Tibial nerve (tissue), 4 donors: ENCODE data around the gene PTPRT. TPM values are rescaled to one million over a fixed set of nuclear protein-coding genes. Genes with fewer than 3 reads are reported as not detected.

Experiments used
- DNase-seq, 2 donors: peaks; one replicate each; pipeline ENCODE4 v3.0.0-alpha.2; 2019; ENCODE audit warnings: low spot score in 2 of 2
- H3K27ac ChIP-seq, 4 donors: fragments of 200-600 bp; sonication (generic) in 3 of 4; one replicate each; pipeline ENCODE4 v1.5.1; 2017 to 2019; ENCODE audit warnings: mild to moderate bottlenecking in 1 of 4
- H3K27me3 ChIP-seq, 2 donors: fragments of 200-600 bp; sonication (generic) in 1 of 2; one replicate each; pipeline versions ENCODE4 v1.5.1 to v1.6.0; 2017 to 2019
- H3K36me3 ChIP-seq, 3 donors: fragments of 200-600 bp; sonication (generic); one replicate each; pipeline ENCODE4 v1.5.1; 2018 to 2019
- H3K4me1 ChIP-seq, 4 donors: fragments of 200-600 bp; sonication (generic) in 3 of 4; one replicate each; pipeline ENCODE4 v1.5.1; 2017 to 2019
- H3K4me3 ChIP-seq, 4 donors: fragments of 200-600 bp; sonication (generic) in 3 of 4; one replicate each; pipeline ENCODE4 v1.5.1; 2017 to 2019; ENCODE audit warnings: mild to moderate bottlenecking in 1 of 4, moderate library complexity in 1 of 4
- H3K9me3 ChIP-seq, 4 donors: fragments of 200-600 bp; sonication (generic) in 3 of 4; one replicate each; pipeline ENCODE4 v1.5.1; 2017 to 2019
- EP300 ChIP-seq, 2 donors: sonication (generic); formaldehyde crosslinking; IDR thresholded peaks; one replicate each; pipeline ENCODE4 v1.6.1; 2017; ENCODE audit warnings: antibody characterized with exemption in 2 of 2, mild to moderate bottlenecking in 1 of 2
- POLR2A ChIP-seq, 2 donors: fragments of 450-650 bp; IDR thresholded peaks; one replicate each; pipeline ENCODE4 v1.6.1; 2017; ENCODE audit warnings: antibody characterized with exemption in 2 of 2, mild to moderate bottlenecking in 2 of 2, moderate library complexity in 2 of 2
- WGBS, 2 donors: methylation state at CpG; one replicate each; pipeline ENCODE4 v1.1.5; 2018; 5-methylcytosine and 5-hydroxymethylcytosine counted together
- total RNA-seq, 4 donors: library from RNA; depleted of rRNA; stranded (reverse); fragments of >200 nt; gene quantifications; one replicate each; pipeline ENCODE4 v1.1.0, GENCODE V29; 2016
- TF ChIP-seq, protein P1 (sequence below), 5 experiments: fragments of 200-600 bp in 3 of 5; fragments of 450-650 bp in 2 of 5; sonication (generic) in 3 of 5; IDR thresholded peaks; one replicate each; pipeline ENCODE4 v1.5.1; 2016 to 2019; ENCODE audit warnings: antibody characterized with exemption in 5 of 5, mild to moderate bottlenecking in 3 of 5, moderate library complexity in 2 of 5

PTPRT gene
- total RNA-seq, 4 donors from 2014 or later: under 0.01 TPM; not detected in 3

DNA sequence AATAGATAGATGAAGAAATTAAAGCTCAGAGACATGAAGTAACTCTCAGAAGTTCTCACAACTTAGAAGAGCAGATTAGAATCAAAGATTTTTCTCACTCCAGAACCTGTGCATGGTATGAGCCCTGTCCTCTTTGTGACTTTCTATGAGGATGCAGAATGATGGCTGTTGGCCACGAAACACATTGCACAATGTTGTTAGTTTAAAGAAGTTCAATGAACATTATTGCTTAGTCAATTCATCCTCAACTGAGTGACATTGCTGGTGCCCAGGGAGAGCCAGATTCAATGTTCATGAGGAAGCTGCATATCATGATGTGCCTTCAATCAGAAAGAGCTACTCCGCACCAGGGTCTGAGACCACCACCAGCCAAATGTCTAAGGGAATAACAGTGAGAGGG lies 633.1 kb downstream of the PTPRT start:
- H3K27ac ChIP-seq: no peak overlapping the region
- no peak for DNase-seq
- 63 to 80% methylated on average over 2 of the region's 2 CpGs for WGBS, 2 donors
- no peaks in the 10 kb centered on the region for H3K4me1 ChIP-seq
- no peaks in the 10 kb centered on the region for H3K27me3 ChIP-seq
- H3K4me3 ChIP-seq: no peak overlapping the region
- H3K36me3 ChIP-seq: no peaks in the 10 kb centered on the region
- no peak for TF ChIP-seq POLR2A (IDR thresholded peaks at IDR 0.05)
- no peak for TF ChIP-seq EP300 (IDR thresholded peaks at IDR 0.05)
- TF ChIP-seq, protein P1, sequence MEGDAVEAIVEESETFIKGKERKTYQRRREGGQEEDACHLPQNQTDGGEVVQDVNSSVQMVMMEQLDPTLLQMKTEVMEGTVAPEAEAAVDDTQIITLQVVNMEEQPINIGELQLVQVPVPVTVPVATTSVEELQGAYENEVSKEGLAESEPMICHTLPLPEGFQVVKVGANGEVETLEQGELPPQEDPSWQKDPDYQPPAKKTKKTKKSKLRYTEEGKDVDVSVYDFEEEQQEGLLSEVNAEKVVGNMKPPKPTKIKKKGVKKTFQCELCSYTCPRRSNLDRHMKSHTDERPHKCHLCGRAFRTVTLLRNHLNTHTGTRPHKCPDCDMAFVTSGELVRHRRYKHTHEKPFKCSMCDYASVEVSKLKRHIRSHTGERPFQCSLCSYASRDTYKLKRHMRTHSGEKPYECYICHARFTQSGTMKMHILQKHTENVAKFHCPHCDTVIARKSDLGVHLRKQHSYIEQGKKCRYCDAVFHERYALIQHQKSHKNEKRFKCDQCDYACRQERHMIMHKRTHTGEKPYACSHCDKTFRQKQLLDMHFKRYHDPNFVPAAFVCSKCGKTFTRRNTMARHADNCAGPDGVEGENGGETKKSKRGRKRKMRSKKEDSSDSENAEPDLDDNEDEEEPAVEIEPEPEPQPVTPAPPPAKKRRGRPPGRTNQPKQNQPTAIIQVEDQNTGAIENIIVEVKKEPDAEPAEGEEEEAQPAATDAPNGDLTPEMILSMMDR (IDR thresholded peaks at IDR 0.05): no peak
- H3K9me3 ChIP-seq: no peaks in the 10 kb centered on the region

DNA sequence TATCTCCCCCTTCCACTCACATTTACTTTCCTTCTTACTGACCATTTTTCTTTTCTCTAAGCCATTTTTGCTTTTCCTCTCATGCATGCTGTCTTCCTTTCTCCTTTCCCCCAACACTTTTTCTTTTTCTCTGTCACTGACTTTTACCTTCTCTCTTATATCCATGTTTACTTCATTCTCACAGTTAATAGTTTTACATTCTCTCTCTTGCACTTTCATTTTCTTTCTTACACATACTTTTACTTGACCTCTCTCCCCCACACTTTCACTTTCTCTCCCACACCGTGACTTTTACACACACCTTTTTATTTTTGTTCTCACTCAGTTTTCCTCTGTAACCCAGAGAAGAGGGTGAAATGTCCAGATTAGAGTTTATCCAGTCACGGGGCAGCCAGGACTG lies 636.3 kb downstream of the PTPRT start:
- no peak overlapping the region for H3K4me3 ChIP-seq
- WGBS, 2 donors: 51 to 67% methylated on average over 2 of the region's 2 CpGs
- H3K4me1 ChIP-seq: no peaks in the 10 kb centered on the region

DNA sequence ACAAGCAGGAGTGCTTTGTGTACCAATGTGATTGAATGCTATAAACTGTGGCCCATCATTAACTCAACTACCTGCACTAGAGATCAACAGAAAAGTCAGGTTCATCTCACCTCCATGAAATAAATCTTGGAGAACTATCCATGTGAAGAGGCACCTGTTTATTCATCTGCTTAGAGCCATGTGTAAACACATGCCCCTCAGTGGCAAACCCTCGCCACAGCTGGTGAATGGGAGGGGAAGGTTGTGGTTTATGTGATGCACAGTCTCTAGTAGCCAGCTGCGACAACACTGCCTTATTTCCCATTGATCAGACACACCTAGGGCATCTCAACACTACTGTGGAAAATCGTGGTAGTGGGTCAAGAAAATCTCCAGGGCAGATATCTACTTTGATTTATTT lies 640.2 kb downstream of the PTPRT start:
- H3K9me3 ChIP-seq: no peaks in the 10 kb centered on the region
- DNase-seq: no peak
- 54 to 66% methylated on average over 3 of the region's 3 CpGs for WGBS, 2 donors

More for the DNA sequence above, 636.3 kb downstream of the PTPRT start:
- Histone ChIP-seq H3K36me3 (no peaks in the 10 kb centered on the region), H3K9me3 (no peaks in the 10 kb centered on the region), H3K27ac (no peak overlapping the region), H3K27me3 (no peaks in the 10 kb centered on the region)
- no peak for DNase-seq
- TF ChIP-seq POLR2A (IDR thresholded peaks at IDR 0.05) (no peak), EP300 (IDR thresholded peaks at IDR 0.05) (no peak)
- TF ChIP-seq, protein P1 (IDR thresholded peaks at IDR 0.05): no peak

DNA sequence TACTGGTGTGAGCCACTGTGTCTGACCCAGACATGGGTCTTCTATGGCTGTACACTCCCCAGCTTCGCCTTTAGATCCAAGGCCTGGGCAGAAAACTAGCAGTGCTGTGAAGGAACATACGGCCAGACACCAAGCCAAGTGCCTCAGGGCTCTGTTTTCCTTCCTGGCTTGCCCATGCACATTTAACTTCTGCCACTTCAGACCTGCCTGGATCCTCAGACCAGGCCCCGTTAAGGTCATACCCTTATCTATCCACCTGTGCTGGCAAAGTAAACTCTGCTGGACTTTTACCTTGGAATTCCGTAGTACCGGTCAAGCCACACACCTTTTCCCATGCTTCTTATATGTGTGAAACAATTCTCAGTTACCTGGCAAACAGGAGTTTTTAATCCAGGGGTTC lies 644.8 kb downstream of the PTPRT start:
- Histone ChIP-seq H3K9me3 (no peaks in the 10 kb centered on the region), H3K4me3 (no peak overlapping the region), H3K4me1 (no peaks in the 10 kb centered on the region), H3K27ac (no peak overlapping the region), H3K36me3 (no peaks in the 10 kb centered on the region), H3K27me3 (no peaks in the 10 kb centered on the region)
- TF ChIP-seq POLR2A (IDR thresholded peaks at IDR 0.05) (no peak), EP300 (IDR thresholded peaks at IDR 0.05) (no peak)
- TF ChIP-seq, protein P1 (IDR thresholded peaks at IDR 0.05): no peak
- DNase-seq: no peak
- WGBS, 2 donors: 90 to 91% methylated on average over 5 of the region's 5 CpGs

More for the DNA sequence above, 640.2 kb downstream of the PTPRT start:
- no peaks in the 10 kb centered on the region for H3K4me1 ChIP-seq
- no peaks in the 10 kb centered on the region for H3K27me3 ChIP-seq
- H3K36me3 ChIP-seq: no peaks in the 10 kb centered on the region
- TF ChIP-seq, protein P1 (IDR thresholded peaks at IDR 0.05): no peak
- TF ChIP-seq EP300 (IDR thresholded peaks at IDR 0.05) (no peak), POLR2A (IDR thresholded peaks at IDR 0.05) (no peak)
- no peak overlapping the region for H3K27ac ChIP-seq
- H3K4me3 ChIP-seq: no peak overlapping the region

DNA sequence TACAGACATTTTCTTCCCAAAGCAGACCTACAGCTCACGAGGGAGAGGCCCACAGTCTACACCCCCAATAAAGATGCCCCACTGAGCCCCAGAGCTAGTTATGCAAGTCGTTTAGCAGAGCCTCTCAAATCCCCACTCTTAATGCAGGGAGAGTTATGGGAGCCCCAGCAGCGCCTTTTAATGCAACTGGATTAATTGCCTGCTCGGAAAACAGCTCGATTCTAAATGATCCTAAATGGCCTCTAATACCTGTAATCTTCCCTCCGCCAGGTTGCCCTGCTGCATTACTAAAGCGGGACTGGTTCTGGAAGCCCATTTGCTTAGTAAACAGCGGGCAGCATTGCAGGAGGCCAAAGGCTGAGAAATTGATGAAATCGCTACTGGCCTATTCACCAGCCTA lies 656.9 kb downstream of the PTPRT start:
- 78% methylated on average over 9 of the region's 9 CpGs for WGBS, 2 donors
- Histone ChIP-seq H3K27me3 (no peaks in the 10 kb centered on the region), H3K4me3 (no peak overlapping the region), H3K4me1 (no peaks in the 10 kb centered on the region), H3K36me3 (no peaks in the 10 kb centered on the region), H3K9me3 (no peaks in the 10 kb centered on the region), H3K27ac (no peak overlapping the region)
- DNase-seq: no peak
- TF ChIP-seq, protein P1 (IDR thresholded peaks at IDR 0.05): no peak
- TF ChIP-seq POLR2A (IDR thresholded peaks at IDR 0.05) (no peak), EP300 (IDR thresholded peaks at IDR 0.05) (no peak)
